Liver (tissue), 3 donors: ENCODE data around the gene HBP1.

ENCODE experiments used
- EGR1 ChIP-seq, 2 donors: IDR thresholded peaks; 2 replicates each; pipeline ENCODE4 v1.6.1; 2016 to 2018; ENCODE audit warnings: antibody characterized with exemption in 2 of 2, low read depth in 2 of 2
- GABPA ChIP-seq, 2 donors: IDR thresholded peaks in 1 of 2; conservative IDR thresholded peaks in 1 of 2; 2 replicates each; pipeline ENCODE4 v1.6.1; 2016; ENCODE audit warnings: antibody characterized with exemption in 2 of 2, mild to moderate bottlenecking in 1 of 2, moderate library complexity in 1 of 2
- HNF4A ChIP-seq, 2 donors: conservative IDR thresholded peaks; 2 replicates each; pipeline ENCODE4 v1.6.1; 2016; ENCODE audit warnings: antibody characterized with exemption in 2 of 2, mild to moderate bottlenecking in 2 of 2
- JUND ChIP-seq, 2 donors: IDR thresholded peaks; 2 replicates each; pipeline ENCODE4 v1.6.1; 2016; ENCODE audit warnings: antibody characterized with exemption in 2 of 2
- RAD21 ChIP-seq, 2 donors: IDR thresholded peaks; 2 replicates each; pipeline ENCODE4 v1.6.1; 2016; ENCODE audit warnings: antibody characterized with exemption in 2 of 2, mild to moderate bottlenecking in 2 of 2
- RXRA ChIP-seq, 2 donors: IDR thresholded peaks; 2 replicates each; pipeline ENCODE4 v1.6.1; 2017 to 2018; ENCODE audit warnings: antibody characterized with exemption in 2 of 2, mild to moderate bottlenecking in 1 of 2
- TAF1 ChIP-seq: conservative IDR thresholded peaks from 2 replicates; pipeline ENCODE4 v1.6.1; 2016; ENCODE audit warnings: antibody characterized with exemption, mild to moderate bottlenecking
- YY1 ChIP-seq: IDR thresholded peaks from 2 replicates; pipeline ENCODE4 v1.6.1; 2016; ENCODE audit warnings: antibody characterized with exemption, mild to moderate bottlenecking
- TF ChIP-seq, protein P1 (sequence below): fragments of 150-350 bp; IDR thresholded peaks from 2 replicates; pipeline ENCODE4 v1.5.1; 2017; ENCODE audit warnings: improper control_type of control experiment, low read depth, low read length; ENCODE audit not compliant: missing input control
- TF ChIP-seq, protein P2 (sequence below): IDR thresholded peaks from 2 replicates; pipeline ENCODE4 v1.6.1; 2016; ENCODE audit warnings: antibody characterized with exemption
- TF ChIP-seq, protein P3 (sequence below): IDR thresholded peaks from 2 replicates; pipeline ENCODE4 v1.6.1; 2016; ENCODE audit warnings: antibody characterized with exemption
- TF ChIP-seq, protein P4 (sequence below): IDR thresholded peaks from 2 replicates; pipeline ENCODE4 v1.6.1; 2016; ENCODE audit warnings: antibody characterized with exemption, mild to moderate bottlenecking
- TF ChIP-seq, protein P5 (sequence below): IDR thresholded peaks from 2 replicates; pipeline ENCODE4 v1.6.1; 2016; ENCODE audit warnings: antibody characterized with exemption
- donor health status: healthy.
- donor health status: healthy.

DNA sequence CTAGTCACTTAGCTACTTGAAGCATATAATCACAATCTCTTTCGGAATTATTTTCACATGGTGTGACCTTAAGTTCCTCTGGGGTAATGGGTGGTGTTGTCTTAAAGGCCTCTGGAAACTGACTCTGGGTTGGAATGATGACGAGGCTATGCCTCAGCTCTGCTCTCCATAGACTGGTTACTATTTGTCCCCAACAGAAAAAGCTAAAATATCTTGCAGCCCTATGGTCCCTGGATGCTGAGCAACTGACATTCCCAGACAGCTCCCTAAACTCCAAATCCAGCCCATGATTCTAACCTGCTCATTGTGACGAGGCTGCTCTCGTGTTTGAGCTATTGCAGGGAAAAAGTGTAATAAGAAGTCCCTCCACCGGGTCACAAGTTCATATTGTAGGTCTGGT lies 51.6 kb downstream of the HBP1 start:
- TF ChIP-seq, protein P1, sequence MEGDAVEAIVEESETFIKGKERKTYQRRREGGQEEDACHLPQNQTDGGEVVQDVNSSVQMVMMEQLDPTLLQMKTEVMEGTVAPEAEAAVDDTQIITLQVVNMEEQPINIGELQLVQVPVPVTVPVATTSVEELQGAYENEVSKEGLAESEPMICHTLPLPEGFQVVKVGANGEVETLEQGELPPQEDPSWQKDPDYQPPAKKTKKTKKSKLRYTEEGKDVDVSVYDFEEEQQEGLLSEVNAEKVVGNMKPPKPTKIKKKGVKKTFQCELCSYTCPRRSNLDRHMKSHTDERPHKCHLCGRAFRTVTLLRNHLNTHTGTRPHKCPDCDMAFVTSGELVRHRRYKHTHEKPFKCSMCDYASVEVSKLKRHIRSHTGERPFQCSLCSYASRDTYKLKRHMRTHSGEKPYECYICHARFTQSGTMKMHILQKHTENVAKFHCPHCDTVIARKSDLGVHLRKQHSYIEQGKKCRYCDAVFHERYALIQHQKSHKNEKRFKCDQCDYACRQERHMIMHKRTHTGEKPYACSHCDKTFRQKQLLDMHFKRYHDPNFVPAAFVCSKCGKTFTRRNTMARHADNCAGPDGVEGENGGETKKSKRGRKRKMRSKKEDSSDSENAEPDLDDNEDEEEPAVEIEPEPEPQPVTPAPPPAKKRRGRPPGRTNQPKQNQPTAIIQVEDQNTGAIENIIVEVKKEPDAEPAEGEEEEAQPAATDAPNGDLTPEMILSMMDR: no peak
- TF ChIP-seq, protein P2, sequence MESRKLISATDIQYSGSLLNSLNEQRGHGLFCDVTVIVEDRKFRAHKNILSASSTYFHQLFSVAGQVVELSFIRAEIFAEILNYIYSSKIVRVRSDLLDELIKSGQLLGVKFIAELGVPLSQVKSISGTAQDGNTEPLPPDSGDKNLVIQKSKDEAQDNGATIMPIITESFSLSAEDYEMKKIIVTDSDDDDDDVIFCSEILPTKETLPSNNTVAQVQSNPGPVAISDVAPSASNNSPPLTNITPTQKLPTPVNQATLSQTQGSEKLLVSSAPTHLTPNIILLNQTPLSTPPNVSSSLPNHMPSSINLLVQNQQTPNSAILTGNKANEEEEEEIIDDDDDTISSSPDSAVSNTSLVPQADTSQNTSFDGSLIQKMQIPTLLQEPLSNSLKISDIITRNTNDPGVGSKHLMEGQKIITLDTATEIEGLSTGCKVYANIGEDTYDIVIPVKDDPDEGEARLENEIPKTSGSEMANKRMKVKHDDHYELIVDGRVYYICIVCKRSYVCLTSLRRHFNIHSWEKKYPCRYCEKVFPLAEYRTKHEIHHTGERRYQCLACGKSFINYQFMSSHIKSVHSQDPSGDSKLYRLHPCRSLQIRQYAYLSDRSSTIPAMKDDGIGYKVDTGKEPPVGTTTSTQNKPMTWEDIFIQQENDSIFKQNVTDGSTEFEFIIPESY: no peak
- TF ChIP-seq HNF4A (conservative IDR thresholded peaks at IDR 0.05) (no peak), JUND (IDR thresholded peaks at IDR 0.05) (no peak), YY1 (no peak), RAD21 (IDR thresholded peaks at IDR 0.05) (no peak), TAF1 (no peak), GABPA (IDR thresholded peaks at IDR 0.05 in 1 of 2, conservative IDR thresholded peaks at IDR 0.05 in 1 of 2) (no peak), EGR1 (IDR thresholded peaks at IDR 0.05; ENCODE audit: low read depth in 2 of 2) (no peak), RXRA (IDR thresholded peaks at IDR 0.05) (no peak)
- TF ChIP-seq, protein P3, sequence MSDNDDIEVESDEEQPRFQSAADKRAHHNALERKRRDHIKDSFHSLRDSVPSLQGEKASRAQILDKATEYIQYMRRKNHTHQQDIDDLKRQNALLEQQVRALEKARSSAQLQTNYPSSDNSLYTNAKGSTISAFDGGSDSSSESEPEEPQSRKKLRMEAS: no peak
- TF ChIP-seq, protein P4, sequence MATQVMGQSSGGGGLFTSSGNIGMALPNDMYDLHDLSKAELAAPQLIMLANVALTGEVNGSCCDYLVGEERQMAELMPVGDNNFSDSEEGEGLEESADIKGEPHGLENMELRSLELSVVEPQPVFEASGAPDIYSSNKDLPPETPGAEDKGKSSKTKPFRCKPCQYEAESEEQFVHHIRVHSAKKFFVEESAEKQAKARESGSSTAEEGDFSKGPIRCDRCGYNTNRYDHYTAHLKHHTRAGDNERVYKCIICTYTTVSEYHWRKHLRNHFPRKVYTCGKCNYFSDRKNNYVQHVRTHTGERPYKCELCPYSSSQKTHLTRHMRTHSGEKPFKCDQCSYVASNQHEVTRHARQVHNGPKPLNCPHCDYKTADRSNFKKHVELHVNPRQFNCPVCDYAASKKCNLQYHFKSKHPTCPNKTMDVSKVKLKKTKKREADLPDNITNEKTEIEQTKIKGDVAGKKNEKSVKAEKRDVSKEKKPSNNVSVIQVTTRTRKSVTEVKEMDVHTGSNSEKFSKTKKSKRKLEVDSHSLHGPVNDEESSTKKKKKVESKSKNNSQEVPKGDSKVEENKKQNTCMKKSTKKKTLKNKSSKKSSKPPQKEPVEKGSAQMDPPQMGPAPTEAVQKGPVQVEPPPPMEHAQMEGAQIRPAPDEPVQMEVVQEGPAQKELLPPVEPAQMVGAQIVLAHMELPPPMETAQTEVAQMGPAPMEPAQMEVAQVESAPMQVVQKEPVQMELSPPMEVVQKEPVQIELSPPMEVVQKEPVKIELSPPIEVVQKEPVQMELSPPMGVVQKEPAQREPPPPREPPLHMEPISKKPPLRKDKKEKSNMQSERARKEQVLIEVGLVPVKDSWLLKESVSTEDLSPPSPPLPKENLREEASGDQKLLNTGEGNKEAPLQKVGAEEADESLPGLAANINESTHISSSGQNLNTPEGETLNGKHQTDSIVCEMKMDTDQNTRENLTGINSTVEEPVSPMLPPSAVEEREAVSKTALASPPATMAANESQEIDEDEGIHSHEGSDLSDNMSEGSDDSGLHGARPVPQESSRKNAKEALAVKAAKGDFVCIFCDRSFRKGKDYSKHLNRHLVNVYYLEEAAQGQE: no peak
- TF ChIP-seq, protein P5, sequence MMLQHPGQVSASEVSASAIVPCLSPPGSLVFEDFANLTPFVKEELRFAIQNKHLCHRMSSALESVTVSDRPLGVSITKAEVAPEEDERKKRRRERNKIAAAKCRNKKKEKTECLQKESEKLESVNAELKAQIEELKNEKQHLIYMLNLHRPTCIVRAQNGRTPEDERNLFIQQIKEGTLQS: no peak
